Measurements from ENCODE around the gene SLC4A1.
"Not testable (repeated sequence)": the region's sequence is repeated elsewhere in the genome, so short reads cannot be mapped to it uniquely, and the experiment has no call there.

DNA sequence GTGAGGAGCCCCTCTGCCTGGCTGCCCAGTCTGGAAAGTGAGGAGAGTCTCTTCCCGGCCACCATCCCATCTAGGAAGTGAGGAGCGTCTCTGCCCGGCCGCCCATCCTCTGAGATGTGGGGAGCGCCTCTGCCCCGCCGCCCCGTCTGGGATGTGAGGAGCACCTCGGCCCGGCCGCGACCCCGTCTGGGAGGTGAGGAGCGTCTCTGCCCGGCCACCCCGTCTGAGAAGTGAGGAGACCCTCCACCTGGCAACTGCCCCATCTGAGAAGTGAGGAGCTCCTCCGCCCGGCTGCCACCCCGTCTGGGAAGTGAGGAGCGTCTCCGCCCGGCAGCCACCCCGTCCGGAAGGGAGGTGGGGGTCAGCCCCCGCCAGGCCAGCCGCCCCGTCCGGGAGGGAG is 30.0 kb downstream of the SLC4A1 start:
- TF ChIP-seq, protein P1, sequence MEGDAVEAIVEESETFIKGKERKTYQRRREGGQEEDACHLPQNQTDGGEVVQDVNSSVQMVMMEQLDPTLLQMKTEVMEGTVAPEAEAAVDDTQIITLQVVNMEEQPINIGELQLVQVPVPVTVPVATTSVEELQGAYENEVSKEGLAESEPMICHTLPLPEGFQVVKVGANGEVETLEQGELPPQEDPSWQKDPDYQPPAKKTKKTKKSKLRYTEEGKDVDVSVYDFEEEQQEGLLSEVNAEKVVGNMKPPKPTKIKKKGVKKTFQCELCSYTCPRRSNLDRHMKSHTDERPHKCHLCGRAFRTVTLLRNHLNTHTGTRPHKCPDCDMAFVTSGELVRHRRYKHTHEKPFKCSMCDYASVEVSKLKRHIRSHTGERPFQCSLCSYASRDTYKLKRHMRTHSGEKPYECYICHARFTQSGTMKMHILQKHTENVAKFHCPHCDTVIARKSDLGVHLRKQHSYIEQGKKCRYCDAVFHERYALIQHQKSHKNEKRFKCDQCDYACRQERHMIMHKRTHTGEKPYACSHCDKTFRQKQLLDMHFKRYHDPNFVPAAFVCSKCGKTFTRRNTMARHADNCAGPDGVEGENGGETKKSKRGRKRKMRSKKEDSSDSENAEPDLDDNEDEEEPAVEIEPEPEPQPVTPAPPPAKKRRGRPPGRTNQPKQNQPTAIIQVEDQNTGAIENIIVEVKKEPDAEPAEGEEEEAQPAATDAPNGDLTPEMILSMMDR (optimal IDR thresholded peaks at IDR 0.05 in 1 of 3, IDR thresholded peaks at IDR 0.05 in 1 of 3, conservative IDR thresholded peaks at IDR 0.05 in 1 of 3; ENCODE audit: extremely low read depth in 1 of 3, insufficient read depth in 2 of 3, low read length in 3 of 3): not testable (repeated sequence)
- TF ChIP-seq EZH2 (IDR thresholded peaks at IDR 0.05; ENCODE audit: low read length): not testable (repeated sequence)

Measured in keratinocyte (primary cell).